Islet precursor cell (in vitro differentiated cells): ENCODE results near the gene VSTM5.
"Not testable (repeated sequence)": the region's sequence is repeated elsewhere in the genome, so short reads cannot be mapped to it uniquely, and the experiment has no call there.

Source experiments
- DNase-seq: peaks from one replicate; pipeline ENCODE4 v3.0.0-alpha.2; 2018

Gene VSTM5, protein sequence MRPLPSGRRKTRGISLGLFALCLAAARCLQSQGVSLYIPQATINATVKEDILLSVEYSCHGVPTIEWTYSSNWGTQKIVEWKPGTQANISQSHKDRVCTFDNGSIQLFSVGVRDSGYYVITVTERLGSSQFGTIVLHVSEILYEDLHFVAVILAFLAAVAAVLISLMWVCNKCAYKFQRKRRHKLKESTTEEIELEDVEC

DNA sequence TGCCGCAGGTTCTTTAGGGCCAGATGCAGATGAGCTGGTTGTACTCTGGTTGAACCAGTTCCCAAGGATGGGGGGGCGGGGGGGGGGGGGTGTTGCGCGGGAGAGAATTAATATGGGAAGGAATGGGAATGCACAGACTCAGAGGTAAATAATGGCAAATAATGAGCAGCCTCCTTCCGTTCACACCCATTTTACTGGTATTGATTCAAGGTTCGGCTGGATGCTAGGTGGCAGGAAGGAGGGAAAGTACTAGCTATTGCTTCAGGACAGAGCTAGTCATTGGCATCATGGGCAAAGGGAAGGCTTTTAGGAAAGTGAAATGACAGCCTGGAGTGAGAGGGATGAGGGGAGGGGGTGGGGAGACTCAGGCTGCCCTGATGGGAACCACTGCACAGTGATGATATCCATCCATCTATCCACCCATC, at the start of gene VSTM5:
Gene VSTM5 (minus strand): TSS at position 25 of the 425 bp plus-strand sequence. CDS start 116 bp downstream, outside the sequence.
- DNase-seq, result peak; percentile 21

DNA sequence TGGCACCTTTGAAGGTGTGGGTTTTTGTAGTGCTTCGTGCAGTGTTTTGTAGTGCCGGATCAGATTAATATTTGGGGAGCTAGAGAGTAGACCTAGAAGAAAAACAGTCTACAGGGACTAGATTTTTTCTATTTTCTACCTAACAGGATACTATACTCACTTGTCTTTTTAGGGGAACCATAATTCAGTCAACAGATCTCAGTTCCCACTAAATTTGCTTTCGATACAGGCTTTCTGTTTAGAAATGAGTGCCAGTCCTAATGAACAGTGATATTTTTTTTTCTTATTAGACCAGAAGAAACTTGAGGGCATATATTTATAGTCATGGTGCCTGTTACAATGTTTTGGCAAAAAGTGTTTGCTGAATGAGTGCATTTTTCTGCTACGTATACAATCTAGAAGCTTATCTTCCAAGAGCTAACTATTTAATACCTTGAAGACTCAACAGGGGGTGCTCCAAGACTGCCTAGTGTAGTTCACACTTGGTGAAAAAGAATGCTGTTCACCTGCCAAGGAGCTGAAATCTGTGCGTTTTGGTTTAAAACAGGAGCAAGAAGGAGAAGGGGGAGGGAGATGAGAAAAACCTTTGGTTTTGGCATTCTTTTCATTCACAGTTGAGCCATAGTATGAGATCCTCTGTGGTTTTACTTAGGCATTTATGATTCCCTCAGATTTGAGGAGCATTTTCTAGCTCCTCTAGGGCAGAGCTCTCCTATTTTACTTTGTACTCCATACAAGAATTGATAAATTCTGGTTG, 44.9 kb upstream of the VSTM5 start:
- no peak for DNase-seq

DNA sequence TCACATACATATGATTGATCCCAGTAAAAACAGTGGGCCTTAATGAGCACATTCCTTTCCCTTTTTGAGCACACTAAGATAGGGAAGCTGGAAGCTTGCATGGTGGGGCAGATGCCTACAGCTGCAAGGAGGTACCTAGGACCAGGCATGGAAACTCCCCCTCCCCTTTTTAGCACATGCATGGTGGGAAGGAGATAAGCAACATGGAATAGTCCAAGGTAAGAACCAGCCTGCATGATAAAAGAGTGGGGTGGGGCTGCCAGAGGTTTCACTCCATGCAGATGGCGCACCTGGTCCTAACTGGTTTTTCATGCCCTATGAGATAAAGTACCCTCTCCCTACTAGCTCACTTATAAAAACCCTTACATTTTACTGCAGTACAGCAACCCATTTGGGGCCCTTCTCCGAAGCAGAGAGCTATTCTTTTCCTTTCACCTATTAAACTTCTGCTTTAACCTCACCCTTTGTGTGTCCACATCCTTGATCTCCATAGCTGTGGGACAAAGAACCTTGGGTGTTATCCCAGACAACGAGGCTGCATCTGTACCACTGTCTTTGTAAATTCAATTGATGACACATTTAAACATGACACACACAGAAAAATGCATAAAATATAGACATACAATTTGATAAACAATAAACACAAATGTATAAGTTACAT, 40.1 kb upstream of the VSTM5 start:
- DNase-seq, result no peak

DNA sequence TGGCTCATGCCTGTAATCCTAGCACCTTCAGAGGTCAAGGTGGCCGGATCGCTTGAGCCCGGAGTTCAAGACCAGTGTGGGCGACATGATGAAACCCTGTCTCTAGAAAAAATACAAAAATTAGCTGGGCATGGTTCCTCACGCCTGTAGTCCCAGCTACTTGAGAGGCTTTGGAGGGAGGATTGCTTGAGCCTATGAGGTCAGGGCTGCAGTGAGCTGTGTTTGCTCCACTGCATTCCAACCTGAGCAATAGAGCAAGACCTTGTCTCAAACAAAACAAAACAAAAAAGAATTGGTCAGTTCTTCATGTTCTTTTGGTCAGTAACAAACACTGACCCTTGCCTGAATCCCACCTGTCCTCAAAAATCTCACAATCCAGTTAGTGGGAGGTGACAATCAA, 36.7 kb upstream of the VSTM5 start:
- no peak for DNase-seq

DNA sequence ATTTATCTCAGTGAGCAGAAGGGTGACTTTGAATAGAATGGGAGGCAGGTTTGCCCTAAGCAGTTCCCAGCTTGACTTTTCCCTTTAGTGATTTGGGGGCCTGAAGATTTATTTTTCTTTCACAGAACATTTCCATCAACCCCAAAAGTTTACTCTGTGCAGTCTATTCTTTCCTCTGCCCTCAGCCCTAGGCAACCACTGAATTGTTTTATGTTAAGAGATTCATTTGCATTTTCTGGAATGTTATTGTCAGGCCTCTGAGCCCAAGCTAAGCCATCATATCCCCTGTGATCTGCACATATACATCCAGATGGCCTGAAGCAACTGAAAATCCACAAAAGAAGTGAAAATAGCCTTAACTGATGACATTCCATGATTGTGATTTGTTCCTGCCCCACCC, 28.7 kb upstream of the VSTM5 start:
- DNase-seq, result not testable (repeated sequence)

DNA sequence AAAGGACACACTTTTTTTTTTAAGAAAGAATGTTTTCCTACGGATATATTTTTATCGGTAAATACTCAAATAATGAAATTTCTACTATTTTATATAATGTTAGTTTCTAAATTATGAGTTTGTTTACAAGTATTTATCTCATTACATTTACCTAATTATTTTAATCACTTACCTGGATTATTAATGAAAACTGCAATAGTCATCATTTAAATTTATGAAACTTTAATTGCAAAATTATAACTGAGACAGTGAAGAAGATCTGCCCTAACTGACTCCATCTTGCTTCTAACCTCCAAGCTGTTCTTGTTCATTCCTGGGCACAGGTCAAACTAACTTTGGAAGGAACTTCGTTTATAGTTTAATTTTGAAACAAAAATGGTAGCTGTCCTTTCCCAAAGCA, 25.2 kb upstream of the VSTM5 start:
- no peak for DNase-seq

DNA sequence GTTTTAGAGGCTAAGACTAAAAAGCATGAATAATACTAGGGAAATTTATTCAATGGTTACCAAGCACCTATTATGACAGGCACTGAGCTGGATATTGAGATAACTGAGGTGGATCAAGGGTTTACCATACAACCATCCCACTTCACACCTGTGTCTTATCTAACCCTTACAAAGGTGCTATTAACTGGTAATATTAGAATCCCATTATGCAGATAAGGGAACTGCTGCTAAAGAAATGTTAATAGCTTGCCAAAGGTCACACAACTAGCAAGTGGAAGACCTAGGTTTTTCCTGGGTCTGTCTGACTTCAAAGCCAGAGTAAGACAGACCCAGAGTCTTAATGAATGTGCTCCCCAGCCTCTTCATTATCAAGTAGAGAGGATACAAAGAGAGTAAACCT, 21.1 kb upstream of the VSTM5 start:
- DNase-seq, result no peak

DNA sequence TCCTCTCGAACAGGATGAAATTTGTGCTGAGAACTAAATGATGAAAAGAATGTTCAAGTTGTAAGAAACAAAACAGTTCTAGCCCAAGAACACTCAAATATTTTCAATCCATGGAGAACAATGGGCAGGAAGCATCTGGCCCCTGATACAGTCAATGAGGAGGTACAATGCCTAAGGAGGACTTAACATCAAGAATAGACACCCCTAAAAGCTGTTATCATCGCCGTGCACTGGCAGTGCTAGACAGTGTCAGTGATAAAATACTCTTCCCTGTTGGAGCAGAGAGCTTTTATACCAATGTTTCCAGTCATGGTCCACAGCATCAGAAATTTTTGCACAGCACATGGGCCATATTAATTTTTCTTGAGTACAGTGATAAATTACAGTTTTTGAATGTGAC, 20.2 kb upstream of the VSTM5 start:
- no peak for DNase-seq

DNA sequence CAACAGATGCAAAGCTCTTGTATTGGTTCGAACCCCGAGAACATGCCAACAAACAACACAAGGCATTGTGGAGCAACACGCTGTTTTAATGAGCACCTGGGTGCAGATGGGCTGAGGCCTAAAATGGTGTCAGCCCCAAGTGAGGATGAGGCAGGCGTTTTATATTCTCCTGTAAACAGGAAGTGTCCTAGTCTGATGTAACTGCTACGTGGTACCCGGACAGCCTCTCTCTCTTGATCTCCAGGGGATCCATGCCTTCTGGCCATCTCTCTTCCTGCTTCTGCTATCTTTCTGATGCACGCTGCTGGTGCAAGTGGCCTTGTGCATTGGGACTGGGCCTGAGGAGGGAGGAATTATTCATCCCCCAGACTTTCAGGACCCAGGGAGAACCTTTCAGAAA, 19.4 kb upstream of the VSTM5 start:
- no peak for DNase-seq

DNA sequence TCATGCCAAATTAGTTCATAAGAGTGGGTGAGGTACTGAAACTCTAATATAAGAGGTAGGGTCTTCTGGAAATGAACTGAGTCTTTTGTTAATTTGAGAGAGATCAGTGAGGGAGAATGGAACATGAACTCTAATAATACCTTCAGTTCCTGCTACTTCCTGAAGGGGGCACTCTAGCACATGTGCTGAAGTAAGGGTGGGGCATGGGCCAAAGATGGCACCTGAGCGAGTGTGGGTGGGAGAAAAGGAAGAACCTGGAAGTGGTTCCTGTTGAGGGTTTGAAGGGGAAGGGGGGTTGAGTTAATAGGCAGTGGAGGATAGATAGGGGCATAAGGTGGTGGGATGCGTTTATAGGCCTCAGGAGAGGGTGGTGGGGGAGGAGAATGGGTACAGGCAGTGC, 18.0 kb upstream of the VSTM5 start:
- DNase-seq, result not testable (repeated sequence)

DNA sequence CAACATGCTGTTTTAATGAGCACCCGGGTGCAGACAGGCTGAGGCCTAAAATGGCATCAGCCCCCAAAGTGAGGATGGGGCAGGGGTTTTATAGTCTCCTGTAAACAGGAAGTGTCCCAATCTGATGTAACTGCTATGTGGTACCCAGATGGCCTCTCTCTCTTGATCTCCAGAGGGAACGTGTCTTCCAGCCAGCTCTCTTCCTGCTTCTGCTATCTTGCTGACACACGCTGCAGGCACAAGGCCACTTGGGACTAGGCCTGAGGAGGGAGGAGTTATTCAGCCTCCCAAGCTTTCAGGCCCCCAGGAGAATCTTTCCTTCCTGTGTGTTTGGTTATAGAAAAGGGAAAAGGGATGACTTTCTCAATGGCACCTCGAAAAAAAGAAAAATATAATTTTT, 11.4 kb upstream of the VSTM5 start:
- DNase-seq, result no peak

DNA sequence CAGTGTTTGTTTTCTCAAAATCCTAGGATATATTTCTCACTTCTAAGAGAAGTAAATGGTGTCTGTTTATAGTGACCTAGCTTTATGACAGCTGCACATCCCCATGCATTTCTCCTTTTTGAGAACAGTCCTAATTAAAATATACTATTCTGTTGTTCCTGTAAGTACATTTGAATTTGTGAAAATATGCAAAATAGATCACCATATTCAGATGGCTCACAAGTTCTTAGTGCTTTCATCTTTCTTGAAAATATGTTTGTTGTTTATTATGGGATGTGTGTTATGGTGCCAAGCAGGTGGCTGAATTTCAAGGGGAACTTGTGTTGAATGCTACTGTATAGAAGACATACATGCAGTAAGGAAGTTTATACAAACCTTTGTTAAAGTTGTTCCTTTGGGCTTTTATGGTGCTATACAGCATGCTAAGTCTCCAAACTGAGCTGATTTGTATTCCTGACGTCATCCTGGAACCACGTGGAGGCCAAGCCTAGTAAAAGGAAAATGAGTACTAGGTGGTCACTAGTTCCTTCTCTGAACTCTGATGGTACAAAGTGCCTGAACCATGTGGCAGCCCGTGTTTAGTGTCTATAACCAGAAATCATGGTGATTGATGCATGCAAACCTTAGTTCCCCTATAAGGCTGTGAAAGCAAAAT, 7.8 kb upstream of the VSTM5 start:
- DNase-seq, result peak; percentile 36

DNA sequence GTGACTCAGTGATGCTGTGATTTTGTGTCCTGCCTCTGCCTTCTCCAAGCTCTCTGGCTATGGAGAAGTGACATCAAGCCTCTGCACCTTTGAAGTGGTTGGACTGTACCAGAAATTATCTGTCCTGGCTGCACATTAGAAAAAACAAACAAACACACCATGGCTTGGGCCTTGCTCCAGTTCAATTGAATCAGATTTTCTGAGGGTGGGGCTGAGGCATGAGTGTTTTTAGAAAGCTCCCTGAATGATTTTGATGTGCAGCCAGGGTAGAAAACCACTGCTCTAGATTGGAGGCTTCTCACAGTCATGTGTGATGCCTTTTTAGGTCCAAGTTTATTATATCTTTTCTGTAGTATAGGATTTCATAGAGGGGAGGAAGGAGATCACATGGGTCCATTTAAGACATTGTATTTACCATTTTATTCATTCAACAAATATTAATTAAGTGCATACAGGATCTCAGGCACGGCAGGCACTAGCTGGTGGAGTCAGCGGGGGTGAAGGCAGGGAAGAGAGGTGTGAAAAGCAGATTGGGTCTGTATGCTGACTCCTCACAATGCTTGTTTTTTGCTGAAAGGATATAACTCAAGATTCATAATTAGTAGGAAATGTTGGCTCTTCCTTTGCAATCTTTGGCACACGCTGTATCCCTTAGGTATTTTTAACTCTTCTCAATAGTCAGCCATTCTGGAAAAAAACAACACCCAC, 7.1 kb upstream of the VSTM5 start:
- DNase-seq, result peak; percentile 22

DNA sequence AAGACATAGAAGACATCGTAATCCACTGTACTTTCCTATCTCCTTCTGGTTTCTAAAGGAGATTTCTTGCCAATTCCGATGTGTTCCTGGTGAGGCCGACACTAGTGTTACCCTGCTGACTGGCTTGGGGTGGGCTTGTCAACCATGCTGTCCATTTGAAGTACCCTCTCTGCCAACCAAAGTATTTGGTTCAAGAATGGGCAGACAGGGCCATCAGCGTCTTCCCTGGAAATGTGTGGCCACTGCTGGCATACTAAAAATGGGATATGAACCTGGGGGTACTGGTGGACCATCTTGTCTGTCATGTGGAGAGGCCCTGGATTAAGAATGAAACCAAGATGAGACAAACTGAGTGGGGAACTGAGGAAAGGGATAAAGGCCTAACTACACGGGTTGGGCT, 1.8 kb upstream of the VSTM5 start:
- DNase-seq, result peak; percentile 22

DNA sequence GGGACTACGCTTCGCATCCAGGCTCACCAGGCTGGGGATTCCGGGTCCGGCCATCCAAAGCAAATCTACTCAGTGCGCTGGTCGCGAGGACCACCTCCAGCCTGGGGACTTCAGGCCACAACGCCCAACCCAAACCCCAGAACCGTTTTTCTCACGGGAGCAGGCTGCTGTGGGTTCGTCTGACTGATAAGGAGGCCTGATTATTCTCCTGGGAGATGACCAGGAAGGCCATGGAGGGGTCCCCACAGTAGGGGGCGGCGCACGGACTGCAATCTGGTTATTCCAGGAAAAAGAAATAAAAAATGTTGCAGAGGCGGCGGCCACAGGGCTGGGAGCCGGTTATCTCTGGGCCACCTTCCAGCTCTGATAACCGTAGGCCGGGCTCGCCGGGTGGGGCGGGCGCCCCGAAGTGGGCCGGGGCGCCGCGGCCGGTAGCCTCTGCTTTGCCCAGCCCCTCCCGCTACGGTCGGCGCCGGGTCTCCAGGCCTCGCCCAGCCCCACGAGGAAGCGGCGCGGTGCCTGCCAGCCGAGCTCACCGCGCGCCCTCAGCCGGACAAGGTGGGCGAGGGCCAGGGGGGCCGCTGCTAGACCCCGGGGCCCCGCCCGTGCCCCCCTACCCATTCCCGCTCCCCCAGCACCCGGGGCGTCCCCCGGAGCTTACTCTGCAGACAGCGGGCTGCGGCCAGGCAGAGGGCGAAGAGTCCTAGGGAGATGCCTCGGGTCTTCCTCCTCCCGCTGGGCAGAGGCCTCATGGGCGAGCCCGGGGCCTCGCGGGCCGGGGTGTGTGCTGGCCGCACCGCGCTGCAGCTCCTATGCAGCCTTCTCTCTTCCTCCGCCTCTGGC, 446 bp downstream of the VSTM5 start:
- peak; percentile 70 for DNase-seq

DNA sequence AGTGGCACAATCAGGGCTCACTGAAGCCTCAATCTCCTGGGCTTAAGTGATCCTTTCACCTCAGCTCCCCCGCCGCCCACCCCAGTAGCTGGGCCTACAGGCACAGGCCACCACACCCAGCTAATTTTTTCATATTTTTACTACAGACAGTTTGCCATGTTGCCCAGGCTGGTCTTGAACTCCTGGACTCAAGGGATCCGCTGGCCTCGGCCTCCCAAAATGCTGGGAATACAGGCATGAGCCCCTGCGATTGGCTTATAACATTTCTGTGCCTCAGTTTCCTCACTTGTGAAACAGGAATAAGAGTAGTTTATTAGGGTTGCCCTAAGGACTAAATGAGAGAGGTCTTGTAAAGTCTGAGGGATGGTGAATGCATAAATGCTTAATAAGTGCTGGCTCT, 1.2 kb downstream of the VSTM5 start:
- DNase-seq, result no peak

DNA sequence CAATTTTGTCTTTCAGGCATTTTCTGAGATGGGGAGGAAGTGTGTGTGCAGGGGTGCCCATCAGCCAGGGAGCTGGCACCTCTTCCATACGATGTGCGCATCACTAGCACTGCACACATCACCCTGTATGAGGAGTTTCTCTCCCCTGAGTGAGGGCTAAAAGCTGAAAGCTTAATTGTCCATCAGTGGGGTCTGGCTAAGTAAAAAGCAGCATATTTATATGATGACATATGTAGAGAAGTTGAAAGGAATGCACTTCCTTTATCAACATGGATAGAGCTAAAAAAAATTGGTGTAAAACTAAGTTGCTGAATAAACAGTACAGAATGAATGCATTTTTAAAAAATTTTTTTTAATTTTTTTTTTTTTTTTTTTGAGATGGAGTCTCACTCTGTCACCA, 4.0 kb downstream of the VSTM5 start:
- peak; percentile 29 for DNase-seq

DNA sequence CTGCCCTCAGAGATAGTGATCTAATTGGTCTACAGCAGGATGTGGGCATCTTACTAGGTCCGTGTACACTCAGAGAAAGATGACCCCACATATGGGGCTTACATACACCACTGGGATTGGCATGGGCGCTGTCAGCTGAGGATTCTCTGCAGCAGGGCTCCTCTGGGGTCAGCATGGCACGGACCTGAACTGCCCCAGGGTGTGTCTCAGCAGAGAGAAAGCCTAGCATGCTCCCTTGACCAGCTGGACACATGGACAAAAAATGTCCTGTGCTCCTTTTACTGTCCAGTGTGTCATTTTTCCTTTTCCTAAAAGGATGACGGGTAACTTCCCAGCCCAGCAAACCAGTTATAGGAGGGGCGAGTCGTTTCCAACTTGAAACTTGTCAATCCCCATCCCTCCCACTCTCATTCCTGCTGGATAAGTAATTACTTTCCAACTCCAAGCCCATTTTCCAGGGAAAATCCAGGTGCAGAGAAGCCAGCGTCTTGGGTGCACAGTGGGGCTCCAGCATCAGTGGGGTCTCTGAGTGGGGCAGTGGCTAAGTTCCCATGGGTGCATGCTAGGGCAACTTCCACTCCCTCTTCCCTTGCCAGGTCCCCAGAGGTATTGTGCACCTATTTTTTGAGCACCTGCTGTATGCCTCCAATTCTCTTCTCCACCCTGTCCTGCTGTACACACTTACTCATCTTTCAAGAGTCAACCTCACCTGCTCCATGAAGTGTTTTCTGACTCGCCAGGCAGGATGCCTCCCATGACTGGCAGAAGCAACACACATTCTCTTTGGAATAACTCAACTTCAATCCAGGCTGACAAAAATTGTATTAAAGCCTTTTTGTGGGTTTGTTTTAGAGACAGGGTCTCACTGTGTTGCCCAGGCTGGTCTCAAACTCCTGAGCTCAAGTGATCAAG, 5.0 kb downstream of the VSTM5 start:
- peak; percentile 51 for DNase-seq

DNA sequence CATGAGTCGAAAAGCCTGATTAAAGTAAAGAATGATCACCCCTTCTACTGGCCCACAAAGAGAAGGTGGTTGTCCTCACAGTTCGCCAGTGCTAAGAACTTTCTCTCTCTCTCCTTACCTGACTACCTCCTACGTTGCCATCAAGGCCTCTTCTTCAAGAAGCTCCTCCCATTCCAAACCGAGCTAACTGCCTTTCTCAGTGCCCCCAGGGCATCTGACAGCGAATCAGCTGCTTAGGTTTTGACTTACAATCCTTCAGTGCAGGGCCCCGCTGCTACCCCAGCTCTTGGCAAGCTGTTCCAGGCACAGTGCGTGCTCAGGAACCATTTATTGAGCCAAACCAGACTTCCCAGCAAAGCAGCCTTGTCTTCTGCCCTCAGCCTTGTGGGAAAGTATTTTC, 5.8 kb downstream of the VSTM5 start:
- DNase-seq, result peak; percentile 87

DNA sequence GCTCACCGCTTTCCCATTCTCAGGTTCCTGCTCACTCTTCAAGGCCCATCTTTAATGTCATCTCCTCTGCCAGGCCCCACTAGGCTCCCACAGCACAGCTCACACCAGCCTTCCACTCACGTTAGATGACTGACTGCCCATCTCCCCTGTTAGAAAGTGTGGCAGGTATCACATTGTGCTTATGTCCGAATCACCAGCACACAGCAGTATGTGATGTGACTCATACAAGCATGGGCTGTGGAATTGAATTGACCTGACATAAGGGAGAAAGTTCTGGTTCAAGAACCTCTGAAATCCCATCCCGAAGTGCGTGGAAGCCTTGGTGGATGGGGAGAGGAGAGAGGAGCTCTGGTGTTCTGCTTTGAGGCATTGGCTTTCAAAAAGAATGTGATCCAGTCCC, 6.5 kb downstream of the VSTM5 start:
- DNase-seq, result peak; percentile 48

DNA sequence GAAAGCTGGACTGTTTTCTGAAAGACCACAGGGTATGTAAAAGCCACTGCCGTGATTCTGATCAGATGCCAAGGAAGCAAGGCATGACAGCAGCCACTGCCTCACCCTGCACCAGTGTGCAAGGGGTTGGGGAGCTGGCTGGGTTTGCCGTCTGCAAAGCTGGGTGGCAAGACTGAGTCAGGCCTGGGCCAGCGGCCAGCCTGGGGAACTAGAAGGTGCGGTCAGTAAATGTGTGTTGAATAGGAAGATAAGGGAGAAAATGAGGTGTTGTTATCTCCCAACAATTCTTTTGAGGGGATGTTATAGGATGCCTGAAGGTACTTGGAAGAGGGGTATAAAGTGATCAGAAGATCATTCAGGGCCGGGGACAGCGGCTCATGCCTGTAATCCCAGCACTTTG, 8.0 kb downstream of the VSTM5 start:
- DNase-seq, result peak; percentile 47
